Measurements from ENCODE around the gene GANAB.
"Not testable (repeated sequence)": the region's sequence is repeated elsewhere in the genome, so short reads cannot be mapped to it uniquely, and the experiment has no call there.

GANAB gene

GRCh38 chr11:62600367-62601121 is 45.9 kb downstream of the GANAB start:
- no peak for DNase-seq

- peak in 1 of 2 donors; percentile 51 for DNase-seq
Observed at GRCh38 chr11:62599901-62600300, 46.5 kb downstream of the GANAB start.

- peak; percentile 98 to 99 for DNase-seq
Observed at GRCh38 chr11:62599069-62599696, 47.2 kb downstream of the GANAB start.

GRCh38 chr11:62595124-62595523 is 51.3 kb downstream of the GANAB start:
- no peak for DNase-seq

- peak; percentile 82 to 84 for DNase-seq
Observed at GRCh38 chr11:62593434-62594044, 52.9 kb downstream of the GANAB start.

- DNase-seq = no peak
Observed at GRCh38 chr11:62592989-62593421, 53.4 kb downstream of the GANAB start.

GRCh38 chr11:62592146-62592815 is 54.1 kb downstream of the GANAB start:
- no peak for DNase-seq

- peak; percentile 97 to 99 for DNase-seq
Observed at GRCh38 chr11:62591448-62592145, 54.8 kb downstream of the GANAB start, which contains the start of gene TUT1. Gene TUT1 (minus strand): TSS chr11:62591523. CDS start chr11:62591485, 38 bp downstream.

- peak in 1 of 2 donors; percentile 22 for DNase-seq
Observed at GRCh38 chr11:62588966-62589637, 57.3 kb downstream of the GANAB start.

- not testable (repeated sequence) for DNase-seq
Observed at GRCh38 chr11:62585356-62585755, 61.1 kb downstream of the GANAB start.

- not testable (repeated sequence) for DNase-seq
Observed at GRCh38 chr11:62581735-62582134, 64.7 kb downstream of the GANAB start.

GRCh38 chr11:62580959-62581715 is 65.3 kb downstream of the GANAB start:
- DNase-seq = no peak

GRCh38 chr11:62579252-62579651 is 67.2 kb downstream of the GANAB start:
- DNase-seq = no peak

GRCh38 chr11:62578541-62578940 is 67.9 kb downstream of the GANAB start:
- no peak for DNase-seq

- DNase-seq = no peak
Observed at GRCh38 chr11:62577046-62577714, 69.2 kb downstream of the GANAB start.

GRCh38 chr11:62575837-62576236 is 70.6 kb downstream of the GANAB start:
- no peak for DNase-seq

GRCh38 chr11:62575156-62575555 is 71.3 kb downstream of the GANAB start:
- no peak for DNase-seq

Measured in CD4-positive, alpha-beta T cell treated with Interleukin-1 beta for 1 hour (primary cell).